ENCODE results near the gene CHD6.

DNA sequence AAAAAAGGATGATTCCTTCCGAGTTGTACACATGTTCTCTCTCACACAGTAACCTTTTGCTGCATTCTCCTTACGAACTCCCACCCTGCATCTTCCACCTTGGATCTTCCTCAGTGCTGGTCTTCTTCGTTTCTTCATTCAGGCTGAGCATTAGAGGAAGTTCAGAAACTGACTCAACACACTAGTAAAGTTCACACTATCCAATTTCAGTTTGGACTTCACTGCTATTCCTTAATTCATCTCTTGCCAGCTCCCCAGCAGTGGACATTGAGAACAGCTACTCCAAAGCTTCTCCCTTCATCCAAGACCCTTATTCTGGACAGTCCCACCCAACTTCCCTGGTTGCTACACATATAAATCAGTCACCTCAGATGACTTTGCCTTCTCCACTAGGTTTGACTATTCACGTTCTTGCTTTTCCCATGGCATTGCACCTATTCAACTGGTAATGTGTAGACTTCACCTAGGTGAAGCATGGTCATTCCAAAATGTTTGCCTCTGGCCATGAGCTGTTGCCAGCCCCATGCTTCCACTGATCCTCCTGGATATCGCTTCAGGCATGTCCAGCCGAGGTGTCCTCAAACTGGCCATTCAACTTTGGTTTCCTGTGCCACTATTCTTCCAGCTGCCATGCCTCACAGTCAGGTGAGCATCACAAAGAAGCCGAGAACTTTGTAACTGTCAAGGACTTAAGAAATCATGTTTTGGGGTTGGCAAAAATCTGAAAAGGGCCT is 147.6 kb downstream of the CHD6 start:
- TF ChIP-seq EZH2 (IDR thresholded peaks at IDR 0.05; ENCODE audit: borderline replicate concordance, low read length) = no peak
- TF ChIP-seq, protein P1, sequence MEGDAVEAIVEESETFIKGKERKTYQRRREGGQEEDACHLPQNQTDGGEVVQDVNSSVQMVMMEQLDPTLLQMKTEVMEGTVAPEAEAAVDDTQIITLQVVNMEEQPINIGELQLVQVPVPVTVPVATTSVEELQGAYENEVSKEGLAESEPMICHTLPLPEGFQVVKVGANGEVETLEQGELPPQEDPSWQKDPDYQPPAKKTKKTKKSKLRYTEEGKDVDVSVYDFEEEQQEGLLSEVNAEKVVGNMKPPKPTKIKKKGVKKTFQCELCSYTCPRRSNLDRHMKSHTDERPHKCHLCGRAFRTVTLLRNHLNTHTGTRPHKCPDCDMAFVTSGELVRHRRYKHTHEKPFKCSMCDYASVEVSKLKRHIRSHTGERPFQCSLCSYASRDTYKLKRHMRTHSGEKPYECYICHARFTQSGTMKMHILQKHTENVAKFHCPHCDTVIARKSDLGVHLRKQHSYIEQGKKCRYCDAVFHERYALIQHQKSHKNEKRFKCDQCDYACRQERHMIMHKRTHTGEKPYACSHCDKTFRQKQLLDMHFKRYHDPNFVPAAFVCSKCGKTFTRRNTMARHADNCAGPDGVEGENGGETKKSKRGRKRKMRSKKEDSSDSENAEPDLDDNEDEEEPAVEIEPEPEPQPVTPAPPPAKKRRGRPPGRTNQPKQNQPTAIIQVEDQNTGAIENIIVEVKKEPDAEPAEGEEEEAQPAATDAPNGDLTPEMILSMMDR (IDR thresholded peaks at IDR 0.05; ENCODE audit: low read length) = no peak

Measured in OCI-LY1 (cell line).